ENCODE measurements around the gene PGP.

PGP gene

GRCh38 chr16:2212362-2213324, 2.0 kb downstream of the PGP start:
- H3K4me3 ChIP-seq (ENCODE audit: low read depth, low read length) = peak overlapping the region; percentile 98
- TF ChIP-seq CTCF (IDR thresholded peaks at IDR 0.05; ENCODE audit: low read depth, low read length, missing control alignments) = no peak
- no peak for DNase-seq (ENCODE audit: low read depth)

- DNase-seq (ENCODE audit: low read depth) = no peak
- no peak overlapping the region for H3K4me3 ChIP-seq (ENCODE audit: low read depth, low read length)
- TF ChIP-seq CTCF (IDR thresholded peaks at IDR 0.05; ENCODE audit: low read depth, low read length, missing control alignments) = no peak
These were observed 2.7 kb downstream of the PGP start for GRCh38 chr16:2211923-2212347.

GRCh38 chr16:2210386-2211365, 4.0 kb downstream of the PGP start, which contains the start of gene BRICD5:
Gene BRICD5, minus strand, starts transcription at chr16:2210863. Its CDS starts 30 bp downstream, at chr16:2210833.
- DNase-seq (ENCODE audit: low read depth) = no peak
- no peak within 1 kb of the TSS for H3K4me3 ChIP-seq (ENCODE audit: low read depth, low read length)
- no peak for TF ChIP-seq CTCF (IDR thresholded peaks at IDR 0.05; ENCODE audit: low read depth, low read length, missing control alignments)

GRCh38 chr16:2210009-2210332, 4.7 kb downstream of the PGP start:
- no peak overlapping the region for H3K4me3 ChIP-seq (ENCODE audit: low read depth, low read length)
- DNase-seq (ENCODE audit: low read depth) = no peak
- TF ChIP-seq CTCF (IDR thresholded peaks at IDR 0.05; ENCODE audit: low read depth, low read length, missing control alignments) = no peak

- no peak overlapping the region for H3K4me3 ChIP-seq (ENCODE audit: low read depth, low read length)
- no peak for DNase-seq (ENCODE audit: low read depth)
- no peak for TF ChIP-seq CTCF (IDR thresholded peaks at IDR 0.05; ENCODE audit: low read depth, low read length, missing control alignments)
These were observed 5.2 kb downstream of the PGP start for GRCh38 chr16:2209258-2210008.

- no peak for DNase-seq (ENCODE audit: low read depth)
- no peak overlapping the region for H3K4me3 ChIP-seq (ENCODE audit: low read depth, low read length)
- no peak for TF ChIP-seq CTCF (IDR thresholded peaks at IDR 0.05; ENCODE audit: low read depth, low read length, missing control alignments)
These were observed 5.9 kb downstream of the PGP start for GRCh38 chr16:2208772-2209171.

All from GM12864 (cell line).